ENCODE measurements around the gene BMP6. TPM values are rescaled to one million over a fixed set of nuclear protein-coding genes. Genes with fewer than 3 reads are reported as not detected.

The BMP6 gene
- total and polyA plus RNA-seq, 2 experiments from 2014 or later = 0.84 to 2.8 TPM

DNA sequence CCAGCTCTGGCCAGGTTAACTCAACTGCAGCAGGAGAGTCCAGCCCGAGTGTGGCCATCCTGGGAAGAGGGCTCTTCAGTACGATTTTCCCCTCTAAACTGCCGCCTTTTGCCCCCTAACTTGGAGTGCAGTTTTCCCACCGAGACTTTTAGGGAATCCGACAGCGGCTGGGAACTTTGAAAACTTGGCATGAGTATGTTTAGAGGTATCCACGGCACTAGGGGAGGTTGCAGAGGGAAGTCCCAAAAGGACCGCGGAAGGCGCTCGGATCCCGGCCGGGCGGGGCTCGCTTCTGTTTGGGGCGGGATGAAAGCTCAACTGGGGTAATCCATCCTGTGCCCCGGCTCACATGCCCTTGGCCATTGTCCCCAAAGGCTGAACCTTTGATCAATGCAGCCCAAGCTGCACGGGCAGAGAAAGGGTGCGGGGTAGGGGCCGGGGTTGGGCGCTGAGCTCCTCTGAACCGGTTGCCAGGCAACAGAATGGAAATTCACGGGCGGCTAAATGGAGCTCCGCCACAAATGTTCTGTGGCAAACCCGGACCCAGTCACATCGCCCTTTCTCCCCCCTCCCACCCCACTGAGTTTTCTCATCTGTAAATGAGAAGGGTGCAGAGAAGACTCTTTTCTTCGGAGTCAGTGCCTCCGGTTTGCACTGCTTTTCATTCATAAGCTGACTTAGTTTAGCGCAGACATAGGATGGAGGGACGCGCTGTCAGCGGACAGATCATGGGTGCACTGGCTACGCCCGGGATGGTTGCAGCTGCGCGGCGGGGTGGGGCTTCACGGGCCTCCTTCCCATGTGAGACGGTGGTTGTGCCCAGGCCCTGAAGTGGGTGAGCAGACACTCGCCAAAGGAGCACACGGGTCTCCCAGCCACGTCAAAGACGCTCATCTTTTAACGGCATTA is 2.3 kb downstream of the BMP6 start:
- H3K4me3 ChIP-seq = peak overlapping the region; percentile 74
- peaks cover 76% of the 10 kb centered on the region for H3K27me3 ChIP-seq (ENCODE audit: insufficient read depth)
- peaks cover 37% of the 10 kb centered on the region for H3K4me1 Mint-ChIP-seq
- peak overlapping the region; percentile 93 for H3K4me2 ChIP-seq
- H3K9me2 ChIP-seq (ENCODE audit: insufficient read depth) = no peaks in the 10 kb centered on the region
- H3K4me1 ChIP-seq (ENCODE audit: insufficient read depth) = peaks cover 26% of the 10 kb centered on the region
- no peaks in the 10 kb centered on the region for H3F3A ChIP-seq (replicated peaks; ENCODE audit: low read depth)
- H3K27me3 Mint-ChIP-seq (ENCODE audit: insufficient read depth, low read depth, poor library complexity) = peaks cover 61% of the 10 kb centered on the region
- H3K27ac ChIP-seq (ENCODE audit: low read depth) = no peak overlapping the region
- no peaks in the 10 kb centered on the region for H3K36me3 ChIP-seq (ENCODE audit: insufficient read depth)
- H3K27ac Mint-ChIP-seq = no peak overlapping the region
- peak; percentile 24 for ATAC-seq
- H3K79me2 ChIP-seq (replicated peaks; ENCODE audit: insufficient read depth) = no peaks in the 10 kb centered on the region
- H2AFZ ChIP-seq = peak overlapping the region; percentile 74
- H3K36me3 Mint-ChIP-seq (ENCODE audit: low read depth) = no peaks in the 10 kb centered on the region
- TF ChIP-seq STAT1 (IDR thresholded peaks at IDR 0.05; ENCODE audit: unreplicated experiment) = no peak
- TF ChIP-seq JUNB (IDR thresholded peaks at IDR 0.05; ENCODE audit: unreplicated experiment) = no peak
- TF ChIP-seq, protein P1, sequence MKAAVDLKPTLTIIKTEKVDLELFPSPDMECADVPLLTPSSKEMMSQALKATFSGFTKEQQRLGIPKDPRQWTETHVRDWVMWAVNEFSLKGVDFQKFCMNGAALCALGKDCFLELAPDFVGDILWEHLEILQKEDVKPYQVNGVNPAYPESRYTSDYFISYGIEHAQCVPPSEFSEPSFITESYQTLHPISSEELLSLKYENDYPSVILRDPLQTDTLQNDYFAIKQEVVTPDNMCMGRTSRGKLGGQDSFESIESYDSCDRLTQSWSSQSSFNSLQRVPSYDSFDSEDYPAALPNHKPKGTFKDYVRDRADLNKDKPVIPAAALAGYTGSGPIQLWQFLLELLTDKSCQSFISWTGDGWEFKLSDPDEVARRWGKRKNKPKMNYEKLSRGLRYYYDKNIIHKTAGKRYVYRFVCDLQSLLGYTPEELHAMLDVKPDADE (IDR thresholded peaks at IDR 0.05) = no peak
- TF ChIP-seq ZNF331 (CRISPR knock-in tag; IDR thresholded peaks at IDR 0.05; ENCODE audit: low read depth) = no peak
- peak; percentile 85 for TF ChIP-seq EZH2 (IDR thresholded peaks at IDR 0.05; ENCODE audit: low read depth, unreplicated experiment)
- TF ChIP-seq EZH2phosphoT487 (IDR thresholded peaks at IDR 0.05; ENCODE audit: unreplicated experiment) = peak; percentile 35
- TF ChIP-seq NANOG (IDR thresholded peaks at IDR 0.05; ENCODE audit: borderline replicate concordance) = no peak
- peak overlapping the region; percentile 75 for H3K4me3 Mint-ChIP-seq
- peaks cover 5% of the 10 kb centered on the region; the same call in 1 of the 2 replicates for H4K20me1 ChIP-seq (replicated peaks; ENCODE audit: insufficient read depth)
- DNase-seq (ENCODE audit: low spot score) = peak; percentile 76
- H3K9me3 Mint-ChIP-seq = peaks cover 5% of the 10 kb centered on the region; the same call in 2 of the 3 replicates

DNA sequence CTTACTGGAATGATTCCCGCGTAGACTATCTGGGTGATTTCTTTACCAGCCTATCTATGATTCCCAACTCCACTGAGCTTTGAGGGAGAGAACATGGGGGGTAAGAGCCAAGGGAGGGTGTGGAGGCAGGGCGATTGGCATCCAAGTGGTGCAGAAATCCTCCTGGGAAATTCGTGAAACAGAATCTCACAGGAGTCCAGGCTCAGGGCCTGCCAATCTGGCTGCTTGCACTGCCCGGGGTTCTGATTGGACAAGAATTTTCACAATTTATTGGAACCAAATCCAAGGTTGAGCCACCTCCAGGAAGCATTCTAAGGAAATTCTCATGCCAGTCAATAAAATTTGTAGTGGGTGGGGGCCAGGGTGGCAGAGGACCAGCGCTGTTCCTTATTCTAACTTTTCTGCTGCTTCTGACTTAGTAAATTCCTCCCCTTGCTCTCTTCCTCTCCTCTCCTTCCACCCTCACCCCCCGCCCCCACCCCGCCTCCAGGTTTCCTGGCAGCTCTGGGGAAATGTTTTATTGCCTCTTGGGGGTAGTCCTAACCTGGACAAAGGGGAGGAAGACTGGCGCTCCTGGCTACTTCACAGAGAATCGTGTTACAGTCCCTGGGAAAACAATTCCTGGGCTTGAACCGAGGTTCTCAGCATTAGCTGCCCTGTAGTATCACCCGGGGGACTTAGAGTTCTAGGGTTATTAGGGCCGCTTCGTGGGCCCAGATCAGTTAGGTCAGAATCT is 3.1 kb downstream of the BMP6 start:
- peaks cover 26% of the 10 kb centered on the region for H3K4me1 ChIP-seq (ENCODE audit: insufficient read depth)
- Mint-ChIP-seq H3K36me3 (ENCODE audit: low read depth) (no peaks in the 10 kb centered on the region), H3K27ac (no peak overlapping the region), H3K9me3 (peaks cover 5% of the 10 kb centered on the region; the same call in 2 of the 3 replicates), H3K4me3 (peak overlapping the region; percentile 75), H3K27me3 (ENCODE audit: insufficient read depth, low read depth, poor library complexity) (peaks cover 54% of the 10 kb centered on the region), H3K4me1 (peaks cover 37% of the 10 kb centered on the region)
- ATAC-seq (no peak), DNase-seq (ENCODE audit: low spot score) (peak; percentile 59)
- H3K4me3 ChIP-seq = peak overlapping the region; percentile 74
- H3K27me3 ChIP-seq (ENCODE audit: insufficient read depth) = peaks cover 68% of the 10 kb centered on the region
- no peaks in the 10 kb centered on the region for H3F3A ChIP-seq (replicated peaks; ENCODE audit: low read depth)
- no peak overlapping the region for H3K27ac ChIP-seq (ENCODE audit: low read depth)
- H3K79me2 ChIP-seq (replicated peaks; ENCODE audit: insufficient read depth) = no peaks in the 10 kb centered on the region
- no peaks in the 10 kb centered on the region for H3K36me3 ChIP-seq (ENCODE audit: insufficient read depth)
- H2AFZ ChIP-seq = peak overlapping the region; percentile 74; the same call in 1 of the 2 replicates
- peaks cover 5% of the 10 kb centered on the region; the same call in 1 of the 2 replicates for H4K20me1 ChIP-seq (replicated peaks; ENCODE audit: insufficient read depth)
- peak overlapping the region; percentile 93 for H3K4me2 ChIP-seq
- no peaks in the 10 kb centered on the region for H3K9me2 ChIP-seq (ENCODE audit: insufficient read depth)
- TF ChIP-seq ZNF462 (CRISPR knock-in tag; IDR thresholded peaks at IDR 0.05) = no peak
- TF ChIP-seq CREB1 (CRISPR knock-in tag; IDR thresholded peaks at IDR 0.05; ENCODE audit: low read depth) = no peak
- TF ChIP-seq CTCF (conservative IDR thresholded peaks at IDR 0.05; ENCODE audit: low read depth in 2 of 2) = no peak
- TF ChIP-seq EZH2phosphoT487 (IDR thresholded peaks at IDR 0.05; ENCODE audit: unreplicated experiment) = no peak
- TF ChIP-seq STAT1 (IDR thresholded peaks at IDR 0.05; ENCODE audit: unreplicated experiment) = no peak
